Astrocyte (in vitro differentiated cells and primary cell): ENCODE data around the gene TK2.

ENCODE experiments used
- CTCF ChIP-seq: IDR thresholded peaks from 2 replicates; pipeline ENCODE4 v1.5.1; 2011; ENCODE audit warnings: low read depth, mild to moderate bottlenecking, inconsistent platforms, low read length, moderate library complexity; ENCODE audit not compliant: insufficient read depth
- EZH2 ChIP-seq: IDR thresholded peaks from 2 replicates; pipeline ENCODE4 v1.6.1; 2012; ENCODE audit warnings: mild to moderate bottlenecking, low read length, inconsistent platforms; ENCODE audit not compliant: insufficient read depth

- TF ChIP-seq CTCF (no peak), EZH2 (no peak)
These were observed 87.0 kb downstream of the TK2 start for GRCh38 chr16:66462912-66463311.
